DND-41 (cell line): ENCODE data around the gene FKBP9.

Experiments used
- CTCF ChIP-seq: IDR thresholded peaks from 2 replicates; pipeline ENCODE4 v1.5.1; 2012; ENCODE audit warnings: borderline replicate concordance, low read length, moderate library complexity, mild to moderate bottlenecking; ENCODE audit not compliant: poor library complexity, severe bottlenecking; ENCODE audit errors: extremely low read depth
- EZH2 ChIP-seq: IDR thresholded peaks from 3 replicates; pipeline ENCODE4 v1.6.1; 2012; ENCODE audit warnings: borderline replicate concordance, low read depth, mild to moderate bottlenecking, moderate library complexity, low read length, inconsistent platforms; ENCODE audit not compliant: severe bottlenecking

GRCh38 chr7:33044986-33045385, 87.7 kb downstream of the FKBP9 start:
- TF ChIP-seq CTCF (no peak), EZH2 (no peak)
